ENCODE measurements around the gene IL3RA.
A peak's percentile ranks its signal among the peaks of the same experiment; 100 is the strongest.
"Not testable (repeated sequence)": the region's sequence is repeated elsewhere in the genome, so short reads cannot be mapped to it uniquely, and the experiment has no call there.

Gene IL3RA

GRCh38 chrX:1334854-1335253 is 1.7 kb upstream of the IL3RA start:
- no peak for TF ChIP-seq POLR2AphosphoS5 (IDR thresholded peaks at IDR 0.05; ENCODE audit: low read depth, low read length)
- no peak for TF ChIP-seq TAF1 (IDR thresholded peaks at IDR 0.05; ENCODE audit: borderline replicate concordance, low read depth, low read length)
- no peak for TF ChIP-seq POLR2A (IDR thresholded peaks at IDR 0.05; ENCODE audit: low read depth, low read length)
- DNase-seq (ENCODE audit: insufficient read length) (no peak), FAIRE-seq (no peak)

- DNase-seq (ENCODE audit: insufficient read length) = no peak
- TF ChIP-seq POLR2A (IDR thresholded peaks at IDR 0.05; ENCODE audit: low read depth, low read length) (no peak), POLR2AphosphoS5 (IDR thresholded peaks at IDR 0.05; ENCODE audit: low read depth, low read length) (no peak), TAF1 (IDR thresholded peaks at IDR 0.05; ENCODE audit: borderline replicate concordance, low read depth, low read length) (no peak)
- FAIRE-seq = peak; percentile 44
Observed at GRCh38 chrX:1336948-1337779, 579 bp downstream of the IL3RA start.

- TF ChIP-seq TAF1 (IDR thresholded peaks at IDR 0.05; ENCODE audit: borderline replicate concordance, low read depth, low read length) (no peak), POLR2A (IDR thresholded peaks at IDR 0.05; ENCODE audit: low read depth, low read length) (no peak), POLR2AphosphoS5 (IDR thresholded peaks at IDR 0.05; ENCODE audit: low read depth, low read length) (no peak)
- DNase-seq (ENCODE audit: insufficient read length) (no peak), FAIRE-seq (no peak)
Observed at GRCh38 chrX:1341545-1342184, 5.1 kb downstream of the IL3RA start.

- DNase-seq (ENCODE audit: insufficient read length); FAIRE-seq: not testable (repeated sequence)
Observed at GRCh38 chrX:1349606-1350005, 13.0 kb downstream of the IL3RA start.

GRCh38 chrX:1351981-1352714 is 15.6 kb downstream of the IL3RA start:
- no peak for FAIRE-seq
- no peak for DNase-seq (ENCODE audit: insufficient read length)
- TF ChIP-seq POLR2AphosphoS5 (IDR thresholded peaks at IDR 0.05; ENCODE audit: low read depth, low read length) (no peak), POLR2A (IDR thresholded peaks at IDR 0.05; ENCODE audit: low read depth, low read length) (no peak), TAF1 (IDR thresholded peaks at IDR 0.05; ENCODE audit: borderline replicate concordance, low read depth, low read length) (no peak)

GRCh38 chrX:1354036-1355019 is 17.7 kb downstream of the IL3RA start:
- no peak for DNase-seq (ENCODE audit: insufficient read length)
- no peak for FAIRE-seq
- no peak for TF ChIP-seq POLR2A (IDR thresholded peaks at IDR 0.05; ENCODE audit: low read depth, low read length)
- no peak for TF ChIP-seq POLR2AphosphoS5 (IDR thresholded peaks at IDR 0.05; ENCODE audit: low read depth, low read length)
- no peak for TF ChIP-seq TAF1 (IDR thresholded peaks at IDR 0.05; ENCODE audit: borderline replicate concordance, low read depth, low read length)

GRCh38 chrX:1355131-1356046 is 18.8 kb downstream of the IL3RA start:
- DNase-seq (ENCODE audit: insufficient read length) (no peak), FAIRE-seq (no peak)
- no peak for TF ChIP-seq POLR2AphosphoS5 (IDR thresholded peaks at IDR 0.05; ENCODE audit: low read depth, low read length)
- peak; percentile 44; the same call in 1 of the 2 replicates for TF ChIP-seq POLR2A (IDR thresholded peaks at IDR 0.05; ENCODE audit: low read depth, low read length)
- TF ChIP-seq TAF1 (IDR thresholded peaks at IDR 0.05; ENCODE audit: borderline replicate concordance, low read depth, low read length) = no peak

GRCh38 chrX:1357993-1358392 is 21.4 kb downstream of the IL3RA start:
- no peak for TF ChIP-seq POLR2AphosphoS5 (IDR thresholded peaks at IDR 0.05; ENCODE audit: low read depth, low read length)
- TF ChIP-seq TAF1 (IDR thresholded peaks at IDR 0.05; ENCODE audit: borderline replicate concordance, low read depth, low read length) = no peak
- TF ChIP-seq POLR2A (IDR thresholded peaks at IDR 0.05; ENCODE audit: low read depth, low read length) = no peak
- DNase-seq (ENCODE audit: insufficient read length) (no peak), FAIRE-seq (no peak)

GRCh38 chrX:1358793-1359476 is 22.4 kb downstream of the IL3RA start:
- DNase-seq (ENCODE audit: insufficient read length) (no peak), FAIRE-seq (no peak)
- TF ChIP-seq POLR2AphosphoS5 (IDR thresholded peaks at IDR 0.05; ENCODE audit: low read depth, low read length) (no peak), POLR2A (IDR thresholded peaks at IDR 0.05; ENCODE audit: low read depth, low read length) (no peak), TAF1 (IDR thresholded peaks at IDR 0.05; ENCODE audit: borderline replicate concordance, low read depth, low read length) (no peak)

All from GM12892 (cell line).